BJ (cell line): ENCODE measurements around the gene ADIPOQ. TPM values are rescaled to one million over a fixed set of nuclear protein-coding genes. Genes with fewer than 3 reads are reported as not detected.

Experiments
- CTCF ChIA-PET: fragments of 350-600 bp; formaldehyde crosslinking; extraction: SDS; loops from one replicate; lab custom pipeline; 2021; ENCODE audit warnings: antibody characterized with exemption, inconsistent platforms; lab: Yijun Ruan, JAX
- POLR2A ChIA-PET: fragments of 300-600 bp; sonication (Branson Sonifier 250); formaldehyde crosslinking; extraction: SDS; loops from one replicate; lab custom pipeline; 2021; ENCODE audit warnings: antibody characterized with exemption; lab: Charles Lee
- DNase-seq: peaks from one replicate; pipeline ENCODE4 v3.0.0-alpha.2; 2011; ENCODE audit warnings: low read depth
- H3K27me3 ChIP-seq: 2 replicates; pipeline ENCODE4 v1.6.0; 2011; ENCODE audit warnings: low read length; ENCODE audit not compliant: control insufficient read depth, insufficient read depth
- H3K36me3 ChIP-seq: 2 replicates; pipeline ENCODE4 v1.5.1; 2011; ENCODE audit warnings: low read length; ENCODE audit not compliant: control insufficient read depth, insufficient read depth
- H3K4me3 ChIP-seq: 2 replicates; pipeline ENCODE4 v1.5.1; 2011; ENCODE audit warnings: low read depth, mild to moderate bottlenecking, control low read depth, low read length
- polyA plus RNA-seq: library from polyadenylated mRNA; depleted of rRNA; stranded (reverse); fragments of >200 nt; gene quantifications from 2 replicates; pipeline ENCODE4 v1.2.3, GENCODE V29; 2011
- TF ChIP-seq, protein P1 (sequence below): IDR thresholded peaks from 2 replicates; pipeline ENCODE4 v1.5.1; 2011; ENCODE audit warnings: low read depth, mild to moderate bottlenecking, control low read depth, inconsistent platforms, low read length, moderate library complexity; ENCODE audit not compliant: insufficient read depth

Gene ADIPOQ
- polyA plus RNA-seq, 1 experiment, result not detected

DNA sequence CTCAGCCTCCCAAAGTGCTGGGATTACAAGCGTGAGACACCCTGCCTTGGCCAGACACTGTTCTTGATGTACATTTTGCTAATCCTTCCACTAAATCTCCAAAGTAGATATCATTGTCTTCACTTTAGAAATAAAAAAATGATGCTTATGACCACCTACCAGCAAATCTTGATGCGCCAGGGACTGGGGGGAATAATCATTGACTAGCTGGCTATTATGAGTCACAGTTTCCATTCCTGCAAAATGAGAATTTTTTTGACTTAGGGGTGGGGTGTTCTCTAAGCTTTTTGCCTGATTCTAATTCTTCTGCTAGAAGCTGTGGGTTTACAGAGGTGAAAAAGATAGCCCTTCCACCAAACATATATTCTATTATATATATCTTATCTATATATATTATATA, 19.1 kb upstream of the ADIPOQ start:
- CTCF ChIA-PET, result interaction anchor here (0.7 to 8.4 kb wide), 3 partner anchors 210 to 341 kb away, joined by 3 to 196 read pairs (median 3); partner anchors contain the start of gene AHSG
- no peak overlapping the region for H3K4me3 ChIP-seq
- POLR2A ChIA-PET, result no interaction called here
- H3K27me3 ChIP-seq, result peaks cover 1% of the 10 kb centered on the region
- TF ChIP-seq, protein P1, sequence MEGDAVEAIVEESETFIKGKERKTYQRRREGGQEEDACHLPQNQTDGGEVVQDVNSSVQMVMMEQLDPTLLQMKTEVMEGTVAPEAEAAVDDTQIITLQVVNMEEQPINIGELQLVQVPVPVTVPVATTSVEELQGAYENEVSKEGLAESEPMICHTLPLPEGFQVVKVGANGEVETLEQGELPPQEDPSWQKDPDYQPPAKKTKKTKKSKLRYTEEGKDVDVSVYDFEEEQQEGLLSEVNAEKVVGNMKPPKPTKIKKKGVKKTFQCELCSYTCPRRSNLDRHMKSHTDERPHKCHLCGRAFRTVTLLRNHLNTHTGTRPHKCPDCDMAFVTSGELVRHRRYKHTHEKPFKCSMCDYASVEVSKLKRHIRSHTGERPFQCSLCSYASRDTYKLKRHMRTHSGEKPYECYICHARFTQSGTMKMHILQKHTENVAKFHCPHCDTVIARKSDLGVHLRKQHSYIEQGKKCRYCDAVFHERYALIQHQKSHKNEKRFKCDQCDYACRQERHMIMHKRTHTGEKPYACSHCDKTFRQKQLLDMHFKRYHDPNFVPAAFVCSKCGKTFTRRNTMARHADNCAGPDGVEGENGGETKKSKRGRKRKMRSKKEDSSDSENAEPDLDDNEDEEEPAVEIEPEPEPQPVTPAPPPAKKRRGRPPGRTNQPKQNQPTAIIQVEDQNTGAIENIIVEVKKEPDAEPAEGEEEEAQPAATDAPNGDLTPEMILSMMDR, result no peak
- H3K36me3 ChIP-seq, result no peaks in the 10 kb centered on the region
- no peak for DNase-seq

DNA sequence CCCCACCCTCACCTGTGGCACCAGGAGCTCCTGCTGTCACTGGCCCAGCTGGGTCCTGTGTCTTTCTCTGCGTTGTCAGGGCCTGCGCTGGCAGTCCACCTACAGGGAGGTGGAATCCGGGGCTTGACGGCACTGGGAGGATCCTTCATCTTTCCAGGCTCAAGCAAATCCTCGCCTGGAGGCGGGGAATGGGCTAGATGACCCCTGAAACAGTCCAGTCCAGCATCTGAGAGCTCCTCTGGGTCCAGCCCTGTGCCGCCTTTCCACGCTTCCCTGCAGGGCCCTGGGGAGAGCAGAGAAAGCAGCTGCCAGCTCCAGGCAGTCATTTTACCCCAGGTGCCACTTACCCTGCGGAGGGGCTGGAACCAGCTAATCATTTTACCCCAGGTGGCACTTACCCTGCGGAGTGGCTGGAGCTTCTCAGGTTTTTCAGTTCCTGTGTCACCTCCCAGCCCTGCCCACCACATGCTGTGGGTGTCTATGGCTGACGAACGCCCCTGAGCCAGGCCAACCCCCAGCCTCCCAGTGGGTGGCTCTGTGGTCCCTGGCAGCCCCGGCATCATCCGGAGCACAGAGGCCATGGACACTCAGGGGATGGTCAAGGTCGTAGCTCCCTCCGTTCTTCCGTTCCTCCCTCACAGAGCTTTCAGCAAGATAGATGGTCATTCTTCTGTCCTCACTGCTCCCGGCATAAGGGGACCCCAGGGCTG, 17.9 kb upstream of the ADIPOQ start:
- H3K4me3 ChIP-seq, result no peak overlapping the region
- peaks cover 7% of the 10 kb centered on the region for H3K27me3 ChIP-seq
- H3K36me3 ChIP-seq, result no peaks in the 10 kb centered on the region
- POLR2A ChIA-PET, result no interaction called here
- TF ChIP-seq, protein P1, result no peak
- DNase-seq, result no peak
- CTCF ChIA-PET, result interaction anchor here (1.5 to 8.4 kb wide), 4 partner anchors 10 to 340 kb away, joined by 3 to 196 read pairs (median 6); partner anchors contain the start of gene AHSG

DNA sequence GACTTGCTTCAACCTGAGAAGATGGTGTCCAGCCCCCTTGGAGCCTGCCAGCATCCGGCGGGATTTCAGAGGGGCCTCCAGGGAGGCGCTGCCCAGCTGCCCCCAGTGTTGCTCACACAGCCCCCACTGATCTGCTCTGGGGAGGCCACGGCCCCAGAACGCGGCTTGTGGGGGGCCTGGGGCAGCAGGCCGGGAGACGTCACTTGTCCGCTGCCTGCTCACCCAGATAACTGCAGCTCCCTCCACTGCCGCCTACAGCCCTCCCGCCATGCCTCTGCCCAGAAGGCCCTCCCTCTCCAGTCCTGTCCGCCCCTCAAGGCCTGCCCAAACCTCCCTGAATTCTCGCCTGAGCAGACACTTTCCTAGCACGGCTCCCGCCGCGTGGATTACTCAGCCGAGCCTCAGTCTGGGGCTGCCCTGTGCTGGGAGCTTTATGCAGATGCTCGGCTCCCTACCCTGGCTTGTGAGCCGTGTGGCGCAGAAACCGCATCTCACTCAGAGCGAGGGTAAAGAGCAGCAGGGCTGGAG, 17.2 kb upstream of the ADIPOQ start:
- ChIA-PET POLR2A (no interaction called here), CTCF (interaction anchor here (0.7 to 8.4 kb wide), 4 partner anchors 11 to 339 kb away, joined by 3 to 196 read pairs (median 6); partner anchors contain the start of gene AHSG)
- TF ChIP-seq, protein P1, result no peak
- no peaks in the 10 kb centered on the region for H3K36me3 ChIP-seq
- no peak for DNase-seq
- H3K27me3 ChIP-seq, result peaks cover 13% of the 10 kb centered on the region
- H3K4me3 ChIP-seq, result no peak overlapping the region

DNA sequence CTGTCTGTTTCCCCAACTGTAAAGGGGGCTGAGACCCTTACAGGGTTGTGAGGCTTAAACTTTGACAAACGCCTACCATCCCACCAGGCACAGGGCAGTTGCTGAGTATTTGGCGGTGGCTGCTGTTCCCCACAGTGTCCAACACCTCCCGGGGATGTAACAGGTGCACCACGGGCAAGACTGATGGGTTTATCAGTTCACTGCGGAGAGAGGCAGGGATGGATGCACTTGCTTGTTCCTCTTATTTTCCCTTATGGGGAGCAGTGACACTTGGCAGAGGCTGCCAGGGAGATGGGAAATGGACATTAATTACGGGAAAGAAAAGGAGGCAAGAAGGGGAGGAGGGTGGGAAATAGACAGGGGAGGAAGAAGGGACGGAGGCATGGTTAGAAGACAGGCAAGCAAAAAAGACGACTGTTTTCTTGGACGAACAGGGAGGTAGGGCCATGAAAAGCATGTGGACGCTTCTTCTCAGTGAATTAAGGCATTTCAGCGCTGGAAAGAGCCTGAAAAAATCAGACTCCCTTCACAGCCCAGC, 16.6 kb upstream of the ADIPOQ start:
- Histone ChIP-seq H3K4me3 (no peak overlapping the region), H3K27me3 (peaks cover 19% of the 10 kb centered on the region), H3K36me3 (no peaks in the 10 kb centered on the region)
- TF ChIP-seq, protein P1, result no peak
- ChIA-PET POLR2A (no interaction called here), CTCF (interaction anchor here (0.7 to 8.4 kb wide), 4 partner anchors 12 to 339 kb away, joined by 3 to 196 read pairs (median 6); partner anchors contain the start of gene AHSG)
- DNase-seq, result no peak

DNA sequence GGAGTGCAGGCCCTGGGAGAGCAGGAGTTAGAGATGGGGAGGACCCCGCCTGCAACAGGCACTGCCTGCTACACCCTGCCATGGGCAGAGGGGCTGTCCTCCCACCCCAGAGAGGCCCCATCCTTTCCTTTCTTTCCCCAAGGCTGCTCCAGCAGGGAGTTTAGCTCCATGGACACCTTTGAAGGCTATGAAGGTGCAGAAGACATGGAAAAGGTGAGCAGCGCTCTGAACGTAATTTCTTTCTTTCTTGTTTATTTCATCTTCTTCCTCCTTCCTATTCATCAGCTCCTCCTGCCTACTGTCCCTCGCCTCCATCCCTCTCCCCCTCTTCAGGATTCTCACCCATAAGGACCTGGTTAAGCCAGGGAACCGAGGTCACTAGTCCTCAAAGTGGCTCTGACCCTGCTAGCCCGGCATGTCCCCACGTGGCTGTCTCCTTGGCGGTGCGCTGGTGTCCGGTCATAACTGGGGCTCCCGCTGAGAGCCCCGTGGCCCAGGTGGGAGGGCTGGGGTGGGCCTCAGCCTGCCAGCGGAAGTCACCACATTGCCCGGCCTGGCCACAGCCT, 16.0 kb upstream of the ADIPOQ start:
- Histone ChIP-seq H3K4me3 (peak overlapping the region; percentile 59; the same call in 1 of the 2 replicates), H3K36me3 (no peaks in the 10 kb centered on the region), H3K27me3 (peaks cover 20% of the 10 kb centered on the region)
- DNase-seq, result no peak
- ChIA-PET CTCF (interaction anchor here (1.7 to 8.4 kb wide), 2 partner anchors 12 to 213 kb away, joined by 6 to 196 read pairs; partner anchors contain the start of gene AHSG), POLR2A (no interaction called here)
- TF ChIP-seq, protein P1, result no peak
